Activated gamma-delta T cell (primary cell): ENCODE data around the gene KDSR.
"Not testable (repeated sequence)": the region's sequence is repeated elsewhere in the genome, so short reads cannot be mapped to it uniquely, and the experiment has no call there.

ENCODE experiments used
- DNase-seq: peaks from one replicate; lab custom pipeline; 2025; lab: John Stamatoyannopoulos, UW

Gene KDSR

DNA sequence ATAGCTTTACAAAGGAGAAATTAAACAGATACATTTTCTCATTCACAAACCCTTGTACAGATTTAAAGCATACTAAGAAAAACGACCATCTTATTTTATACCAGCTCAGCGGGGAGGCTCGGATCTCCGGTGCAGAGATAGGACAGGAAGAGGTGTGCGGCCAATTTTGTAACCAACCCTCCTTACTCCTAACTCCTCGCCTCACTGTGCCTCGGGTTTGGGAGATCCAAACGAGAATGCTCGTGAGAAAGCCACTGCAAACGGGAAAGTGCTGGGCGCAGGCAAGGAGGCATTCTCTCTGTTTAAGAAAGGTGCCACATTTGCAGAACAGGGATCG lies 1.2 kb downstream of the KDSR start:
- DNase-seq = no peak

DNA sequence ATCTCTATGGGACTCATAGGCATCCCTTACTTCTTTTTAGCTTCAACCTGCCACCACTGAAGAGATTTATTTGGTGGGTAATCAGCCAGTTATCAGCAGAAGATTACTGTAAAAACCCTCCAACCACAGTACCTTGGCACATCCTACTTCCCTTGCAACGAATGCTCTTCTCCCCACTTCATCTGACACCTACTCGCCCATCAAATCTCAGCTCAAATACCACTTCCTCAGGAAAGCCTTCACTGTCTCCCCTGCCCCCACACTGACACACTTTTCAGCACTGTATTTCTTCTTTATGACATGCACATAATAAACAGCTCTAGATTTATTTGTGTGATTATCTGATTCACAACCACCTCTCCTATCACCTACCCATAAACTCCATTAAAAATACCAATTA lies 3.1 kb downstream of the KDSR start:
- DNase-seq = no peak

DNA sequence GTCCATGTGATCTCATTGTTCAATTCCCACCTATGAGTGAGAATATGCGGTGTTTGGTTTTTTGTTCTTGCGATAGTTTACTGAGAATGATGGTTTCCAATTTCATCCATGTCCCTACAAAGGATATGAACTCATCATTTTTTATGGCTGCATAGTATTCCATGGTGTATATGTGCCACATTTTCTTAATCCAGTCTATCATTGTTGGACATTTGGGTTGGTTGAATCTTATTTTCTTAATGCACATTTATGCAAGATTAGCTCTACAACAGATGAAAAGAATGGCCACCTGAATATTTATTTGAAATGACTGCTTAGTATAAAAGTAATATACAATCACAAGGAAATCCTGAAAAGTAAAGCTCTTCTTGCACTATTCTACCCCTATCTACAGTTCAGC lies 3.6 kb downstream of the KDSR start:
- DNase-seq = not testable (repeated sequence)

DNA sequence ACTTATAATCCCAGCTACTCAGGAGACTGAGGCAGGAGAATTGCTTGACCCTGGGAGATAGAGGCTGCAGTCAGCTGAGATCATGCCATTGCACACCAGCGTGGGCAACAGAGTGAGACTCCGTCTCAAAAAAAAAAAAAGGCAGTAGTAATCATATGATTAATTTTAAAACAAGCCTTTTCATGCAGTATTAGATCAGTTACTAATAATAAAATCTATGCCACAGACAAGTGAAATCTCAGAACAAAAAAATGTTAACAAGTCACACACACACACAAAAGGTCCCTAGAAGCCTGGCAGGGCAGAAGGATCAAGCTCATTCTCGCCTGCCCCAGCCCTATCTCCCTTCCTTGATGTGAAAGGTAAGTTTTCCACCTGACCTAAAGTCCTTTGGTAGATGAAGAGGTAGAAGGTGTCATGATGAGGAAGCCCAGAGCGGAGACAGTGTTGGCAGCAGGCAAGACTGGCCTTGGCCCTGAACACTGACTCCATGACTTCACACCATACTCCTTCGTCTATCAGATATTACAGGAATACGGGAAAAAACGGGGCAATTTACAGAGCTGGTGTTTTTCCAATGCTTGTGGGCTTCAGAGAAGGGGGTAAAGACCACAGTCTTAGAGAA lies 10.6 kb downstream of the KDSR start:
- no peak for DNase-seq

DNA sequence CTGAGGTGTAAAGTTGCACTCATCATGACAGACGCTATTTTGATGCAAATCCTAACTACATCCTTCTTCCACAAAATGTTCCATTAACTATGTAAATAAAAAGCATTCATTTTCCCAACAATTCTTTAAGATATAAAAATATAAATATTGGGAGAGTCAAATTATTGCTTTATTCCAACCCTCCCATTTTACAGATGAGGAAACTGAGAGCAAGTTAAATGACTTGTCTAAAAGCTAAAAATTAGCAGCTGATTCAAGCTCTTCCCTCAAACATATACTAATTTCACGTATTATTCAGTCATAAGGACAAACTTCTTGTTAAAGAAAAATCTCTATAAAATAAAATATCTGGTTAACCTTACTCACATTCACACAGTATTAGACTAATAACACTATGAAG lies 16.8 kb downstream of the KDSR start:
- DNase-seq = no peak

DNA sequence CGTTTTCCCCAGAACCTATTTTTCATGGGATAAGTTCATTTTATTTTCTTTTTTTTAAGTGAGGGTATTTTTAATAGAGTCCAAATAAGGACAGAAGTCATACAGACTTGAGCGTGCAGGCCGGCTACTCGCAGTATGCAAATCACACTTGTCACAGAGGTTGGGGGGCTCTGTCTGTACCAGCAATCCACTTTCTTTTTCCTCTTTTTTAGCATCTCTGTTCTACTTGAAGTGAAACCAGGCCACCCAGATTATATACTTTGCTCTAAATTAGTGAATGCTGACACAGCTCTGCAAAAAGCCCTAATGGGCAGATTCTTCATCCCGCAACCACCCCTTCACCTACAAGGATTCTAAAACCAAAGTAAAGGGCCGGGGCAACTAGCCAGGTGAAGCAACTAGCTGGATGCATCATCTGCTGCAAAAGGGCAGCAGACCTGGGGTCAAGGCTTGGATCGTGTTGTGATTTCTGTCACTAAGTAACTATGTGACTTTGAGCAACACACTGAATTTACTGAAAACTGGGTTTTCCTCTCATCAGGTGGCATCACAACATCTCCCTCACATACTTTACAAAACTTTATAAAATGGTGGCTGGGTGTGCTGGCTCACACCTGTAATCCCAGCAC lies 18.4 kb downstream of the KDSR start:
- no peak for DNase-seq

DNA sequence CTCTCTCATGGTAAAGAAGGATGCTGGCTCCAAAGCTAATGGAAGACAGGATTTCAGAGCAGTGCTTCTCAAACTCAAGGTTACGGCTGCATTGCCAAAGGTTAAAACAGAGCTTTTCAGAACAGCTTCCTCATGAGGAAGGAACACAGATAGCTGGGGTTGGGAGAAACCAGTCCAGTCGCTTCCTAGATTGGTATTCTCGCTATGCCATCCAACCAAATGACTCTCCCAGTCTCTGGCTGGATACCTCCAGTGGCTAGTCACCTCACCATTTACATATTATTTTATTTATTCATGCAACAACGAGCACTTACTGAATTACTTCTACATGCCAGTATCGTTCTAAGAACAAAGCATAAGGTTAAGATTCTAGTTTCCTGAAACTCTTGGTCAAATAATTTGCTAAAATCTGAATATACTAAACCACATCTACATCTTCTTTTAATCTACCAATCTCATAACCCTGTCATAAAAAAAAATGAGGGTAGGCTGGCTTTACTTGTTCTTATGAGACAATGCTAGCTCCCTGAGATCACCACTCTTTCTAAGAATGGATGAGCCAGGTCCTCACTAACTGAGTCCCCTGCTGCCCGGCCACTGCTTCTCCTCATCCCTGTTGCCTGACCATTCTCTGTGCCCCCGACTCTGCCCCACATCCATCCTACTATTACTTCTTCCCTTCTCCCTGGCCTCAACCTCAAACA lies 20.4 kb downstream of the KDSR start:
- DNase-seq = no peak

DNA sequence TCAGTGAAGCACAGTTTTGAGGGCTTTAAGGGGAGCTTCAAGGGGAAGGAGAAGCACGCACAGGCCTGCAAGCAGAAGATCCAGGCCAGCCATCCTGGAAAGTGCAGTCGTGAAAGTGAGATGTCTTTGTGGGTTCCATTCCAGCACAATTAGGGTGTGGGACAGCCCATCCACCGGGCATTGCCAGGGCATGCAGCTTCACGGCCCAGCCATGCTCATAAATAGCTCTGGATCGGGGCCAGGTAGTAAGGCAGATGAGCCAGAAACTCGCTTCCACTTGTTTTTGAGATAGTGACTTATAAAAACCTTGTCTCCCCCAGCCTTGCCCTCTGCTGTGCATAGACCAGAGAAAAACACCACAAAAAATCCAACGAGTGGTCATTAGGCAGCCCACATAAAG lies 21.0 kb downstream of the KDSR start:
- DNase-seq = no peak

DNA sequence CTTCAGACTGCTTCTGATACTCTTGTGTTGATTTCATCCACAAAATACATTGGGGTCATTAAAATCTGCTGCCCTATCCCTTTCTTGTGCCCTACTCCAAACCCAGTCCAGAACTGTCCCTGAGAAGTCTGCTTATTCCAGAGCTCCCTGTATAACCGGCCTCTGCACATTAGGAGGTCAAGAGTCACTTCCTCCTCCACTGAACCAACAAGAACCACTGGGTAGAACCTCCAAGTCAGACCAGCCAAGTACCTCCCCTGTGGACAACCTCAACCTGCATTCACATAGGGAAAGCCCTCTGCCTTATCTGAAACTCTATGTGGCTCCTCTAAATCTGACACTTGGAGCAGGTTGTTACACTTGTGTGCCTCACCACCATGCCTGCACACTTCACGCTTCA lies 22.1 kb downstream of the KDSR start:
- DNase-seq = no peak

DNA sequence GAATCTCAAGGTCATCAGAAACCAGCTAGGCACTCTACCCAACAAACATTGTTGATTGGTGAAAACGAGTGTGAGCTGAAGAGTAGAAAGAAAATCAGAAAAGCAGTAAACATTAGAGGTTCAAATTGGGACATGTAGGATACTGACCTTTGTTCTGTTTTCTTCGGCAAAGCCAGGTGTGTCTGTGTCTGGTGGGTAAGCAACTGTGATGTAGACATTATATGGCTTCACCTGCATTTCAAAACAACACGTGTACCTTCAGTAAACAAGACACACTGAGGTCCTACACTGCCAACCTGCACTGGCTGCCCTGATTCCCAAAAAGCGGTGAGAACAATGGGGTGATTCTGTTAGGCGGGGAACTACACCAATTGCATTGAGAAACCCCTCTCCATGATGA lies 22.7 kb downstream of the KDSR start:
- no peak for DNase-seq

DNA sequence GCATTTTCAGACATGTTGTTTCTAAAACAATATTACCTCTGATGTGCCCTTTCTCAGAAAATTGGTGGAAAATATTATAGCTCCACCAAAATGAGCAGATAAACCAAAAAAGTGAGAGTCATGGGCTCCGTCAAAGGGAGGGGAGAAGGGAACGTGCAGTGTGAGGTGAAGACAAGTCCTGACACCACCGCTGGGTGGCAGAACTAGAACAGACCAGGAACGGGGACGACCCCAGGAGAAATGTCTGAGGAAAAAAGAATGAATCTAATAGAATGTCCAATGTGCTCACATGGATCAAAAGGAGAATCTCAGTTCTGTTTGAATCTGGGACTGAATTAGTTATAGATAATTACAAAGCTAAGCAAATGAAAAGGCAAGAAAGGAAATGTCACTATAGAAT lies 24.8 kb downstream of the KDSR start:
- DNase-seq = no peak

DNA sequence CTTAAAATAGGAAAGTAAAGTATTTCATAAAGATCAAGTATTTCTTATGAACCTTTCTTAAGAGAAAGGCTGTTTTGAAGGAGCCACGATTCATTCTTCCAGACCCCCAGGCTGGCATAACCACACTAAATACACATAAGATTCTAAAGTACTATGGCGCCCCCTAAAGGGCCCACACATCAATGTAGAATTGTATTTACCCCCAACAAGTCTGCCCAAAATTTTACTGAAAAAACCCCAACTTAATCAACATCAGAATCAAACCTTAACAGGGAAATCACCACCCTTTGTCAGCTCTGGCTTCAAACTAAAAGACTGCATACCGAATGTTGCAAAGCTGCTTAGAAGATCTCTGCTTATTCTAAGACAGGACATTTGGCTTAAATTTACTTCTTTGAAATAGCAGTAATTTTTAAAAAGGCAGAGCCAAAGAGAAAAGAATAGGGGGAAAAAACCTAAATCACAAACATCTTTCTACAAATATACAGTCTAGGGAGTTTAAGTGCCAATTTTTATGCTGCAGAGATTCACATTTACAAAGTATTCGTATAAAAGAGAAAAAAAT lies 27.0 kb downstream of the KDSR start:
- no peak for DNase-seq

DNA sequence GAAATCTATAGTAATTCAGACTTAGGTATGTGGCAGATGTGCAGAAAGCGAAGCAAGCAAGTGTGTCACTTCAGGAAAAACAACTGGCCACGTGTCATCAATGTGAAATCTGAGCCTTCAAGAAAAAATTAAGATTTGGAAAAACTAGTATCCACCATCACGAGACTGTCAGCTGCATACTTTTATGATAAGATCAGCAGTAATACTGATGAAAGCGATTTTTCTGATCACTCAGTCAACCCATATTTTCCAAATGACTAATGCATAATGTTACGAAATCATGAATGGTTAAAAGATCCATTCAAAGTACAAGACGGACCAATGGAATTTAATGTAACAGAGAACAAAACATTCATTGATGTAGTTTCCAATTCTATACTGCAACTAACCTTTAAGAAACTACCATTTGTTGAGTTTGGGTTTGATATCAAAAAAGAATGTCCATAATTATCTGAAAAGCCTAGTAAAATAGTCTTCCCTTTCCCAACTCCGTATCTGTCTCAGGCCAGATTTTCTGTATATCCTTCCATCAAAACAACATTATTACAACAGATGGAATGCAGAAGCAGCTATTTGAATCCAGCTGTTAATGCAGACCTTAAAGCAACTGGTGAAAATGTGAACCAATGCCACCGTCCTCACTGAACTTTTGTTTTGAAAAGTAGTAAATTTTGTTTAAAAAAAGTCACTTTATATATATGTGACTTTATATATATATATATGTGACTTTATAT lies 30.5 kb downstream of the KDSR start:
- no peak for DNase-seq

DNA sequence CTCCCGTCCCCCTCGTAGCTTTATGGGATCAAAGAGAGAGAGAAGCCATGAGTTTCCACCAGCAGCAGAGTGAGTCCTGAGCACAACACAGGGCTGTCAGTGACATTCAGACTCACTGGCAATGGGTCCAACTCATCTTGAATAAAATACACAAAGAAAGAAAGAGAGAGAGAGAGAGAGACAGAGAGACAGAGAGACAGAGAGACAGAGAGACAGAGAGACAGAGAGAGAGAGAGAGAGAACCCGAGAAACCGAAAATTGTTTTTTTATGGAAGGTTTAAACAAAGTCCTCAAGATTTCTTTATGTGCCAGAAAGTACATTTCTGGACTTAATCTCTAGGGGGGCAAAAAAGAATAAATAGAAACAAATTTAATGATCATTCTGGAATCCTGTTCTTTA lies 35.9 kb downstream of the KDSR start:
- no peak for DNase-seq

DNA sequence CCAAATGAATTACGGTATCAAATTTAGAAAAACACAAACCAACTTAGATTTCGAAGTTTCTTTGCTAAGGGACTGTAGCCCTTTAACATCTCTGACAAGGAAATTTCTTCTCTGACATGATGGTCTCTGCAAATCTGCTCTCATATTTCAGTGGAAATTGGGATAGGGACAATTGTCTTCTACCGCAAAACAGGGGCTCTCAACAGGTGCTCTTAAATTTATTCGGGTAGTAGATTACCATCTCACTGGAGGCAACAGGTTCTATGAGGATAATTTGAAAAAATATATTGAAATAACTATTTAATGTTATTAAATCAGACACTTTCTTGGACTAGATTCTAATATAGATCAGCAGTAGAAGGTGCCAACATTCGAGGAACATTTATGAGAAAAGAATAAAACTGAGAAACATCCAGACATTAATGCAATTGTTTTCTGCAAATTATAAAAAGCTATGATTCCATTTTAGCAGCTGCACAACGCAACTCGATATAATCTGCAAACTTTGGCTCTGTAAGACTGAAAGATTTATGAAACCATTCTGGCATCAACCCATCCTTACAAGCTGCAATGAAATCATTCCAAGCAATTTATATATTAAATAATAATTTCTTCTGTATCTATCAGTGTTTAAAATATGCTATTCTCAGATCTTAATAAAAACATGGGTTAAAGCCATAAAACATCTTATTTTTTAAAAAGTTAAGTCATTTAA lies 37.4 kb downstream of the KDSR start:
- DNase-seq = no peak

DNA sequence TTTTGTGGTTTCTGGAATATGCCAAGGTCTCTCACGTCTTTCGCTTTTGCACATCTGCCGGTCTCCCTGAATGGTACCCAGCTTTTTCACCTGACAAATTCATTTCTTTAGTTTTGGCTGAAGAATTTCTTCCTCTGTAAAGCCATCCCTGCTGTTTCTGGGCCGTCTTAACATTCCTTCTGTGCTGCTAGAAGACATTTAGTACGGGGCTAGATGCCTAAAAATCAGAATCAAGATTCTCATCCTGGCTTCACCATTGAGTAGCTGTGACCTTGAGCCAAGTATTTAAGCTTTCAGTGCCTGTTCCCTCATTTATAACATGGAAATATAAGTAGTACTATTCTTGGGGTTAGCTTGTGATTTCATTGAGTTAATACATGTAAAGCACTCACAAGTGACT lies 41.0 kb downstream of the KDSR start:
- DNase-seq = no peak

DNA sequence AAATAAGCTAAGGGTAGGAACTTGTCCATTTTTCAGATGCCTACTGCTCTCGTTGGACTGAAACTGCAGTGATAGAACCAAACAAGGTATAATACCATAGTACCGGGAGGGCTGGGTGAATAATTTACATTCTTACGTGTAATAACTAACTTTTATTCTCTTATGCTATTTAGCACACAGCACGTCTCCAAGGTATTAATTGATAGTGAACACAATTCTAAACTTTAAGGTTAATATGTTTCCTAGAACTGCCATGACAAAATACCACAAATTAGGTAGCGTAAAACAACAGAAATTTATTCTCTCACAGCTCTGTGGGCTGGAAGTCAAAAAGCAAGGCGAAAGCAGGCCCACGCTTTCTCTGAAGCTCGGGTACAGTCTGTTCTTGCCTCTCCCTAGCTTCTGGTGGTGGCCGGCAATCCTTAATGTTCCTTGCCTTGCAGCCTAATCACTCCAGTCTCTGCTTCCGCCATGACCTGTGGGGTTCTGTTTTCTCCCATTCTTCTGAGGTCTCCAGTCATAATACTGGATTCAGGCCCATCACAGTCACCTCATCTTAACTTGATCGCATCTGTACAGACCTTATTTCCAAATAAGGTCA lies 41.8 kb downstream of the KDSR start:
- DNase-seq = no peak

DNA sequence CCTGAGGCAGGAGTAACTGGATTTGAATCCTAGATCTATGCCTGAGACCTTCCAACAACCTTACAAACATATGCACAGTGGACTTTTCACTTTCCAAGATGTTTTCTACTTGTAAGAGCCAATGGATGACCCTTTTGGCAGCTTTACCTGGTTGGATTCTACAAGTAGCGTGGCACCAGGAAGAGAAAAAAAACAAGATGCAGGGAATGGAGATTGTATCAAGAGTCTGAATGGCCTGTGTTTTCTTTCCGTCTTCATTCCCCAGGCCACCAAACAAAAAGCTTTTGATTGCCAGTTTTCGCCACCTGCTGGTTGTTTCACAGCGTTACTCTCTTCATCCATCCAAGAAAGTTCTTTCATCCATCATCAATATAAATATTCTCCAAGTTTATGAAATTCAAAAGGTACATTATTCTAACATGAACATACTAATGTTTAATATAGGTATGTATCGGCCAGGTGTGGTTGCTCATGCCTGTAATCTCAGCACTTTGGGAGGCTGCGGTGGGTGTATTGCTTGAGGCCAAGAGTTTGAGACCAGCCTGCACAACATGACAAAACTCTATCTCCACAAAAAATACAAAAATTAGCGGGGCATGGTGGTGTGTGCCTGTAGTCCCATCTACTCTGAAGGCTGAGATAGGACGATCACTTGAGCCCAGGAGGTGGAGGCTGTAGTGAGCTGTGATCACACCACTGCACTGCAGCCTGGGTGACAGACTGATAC lies 43.9 kb downstream of the KDSR start:
- DNase-seq = no peak

DNA sequence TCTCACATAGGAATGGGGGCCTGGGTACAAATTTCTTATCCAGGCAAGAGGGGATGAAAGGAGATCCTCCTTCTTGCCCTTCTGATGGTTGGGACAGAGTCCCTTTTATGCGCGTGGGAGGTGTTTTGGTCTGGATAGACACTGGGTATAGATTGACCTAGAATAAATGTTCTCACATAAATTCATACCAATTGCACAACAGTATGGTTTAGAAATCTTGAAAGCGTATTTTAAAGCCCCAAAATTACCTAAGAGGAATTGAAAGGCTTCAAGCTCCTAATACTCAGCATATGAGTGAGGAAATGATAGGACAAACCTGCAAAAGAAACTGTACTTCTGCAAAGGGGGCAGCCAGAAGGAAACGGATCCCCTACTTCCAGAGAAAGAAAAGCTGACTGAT lies 44.8 kb downstream of the KDSR start:
- no peak for DNase-seq

DNA sequence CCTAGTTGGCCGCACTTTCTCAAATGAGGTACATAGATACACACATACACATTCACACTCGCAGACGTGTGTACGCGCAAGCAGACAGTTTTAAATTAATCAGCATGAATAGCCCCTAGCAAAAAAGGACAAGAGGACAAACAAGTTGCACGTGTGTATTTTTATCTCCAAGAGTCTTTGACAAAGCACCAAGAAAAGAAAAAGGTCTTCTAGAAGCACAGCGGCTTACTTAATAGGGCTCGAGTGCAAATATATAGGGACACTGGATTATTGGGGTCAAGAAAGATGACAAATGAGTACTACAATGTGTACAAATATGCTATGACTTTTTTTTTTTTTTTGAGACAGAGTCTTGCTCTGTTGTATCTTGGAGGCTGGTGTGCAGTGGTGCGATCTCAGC lies 45.7 kb downstream of the KDSR start:
- DNase-seq = no peak

DNA sequence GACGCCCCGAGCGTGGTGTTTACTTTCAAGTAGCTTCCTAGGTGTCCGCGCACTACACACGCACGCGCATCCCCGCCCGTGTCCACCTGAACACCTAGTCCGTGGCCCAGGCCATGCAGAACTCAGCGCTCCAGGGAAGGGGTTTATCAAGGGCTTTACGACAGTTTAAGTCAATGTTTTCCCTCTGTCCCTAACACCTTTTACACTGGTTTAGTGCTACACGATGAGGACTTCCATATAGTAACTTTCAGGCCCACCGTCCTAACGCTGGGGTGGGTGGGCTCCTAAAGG lies 46.1 kb downstream of the KDSR start:
- DNase-seq = peak; percentile 14
